GM19372 (cell line): Measurements from ENCODE around the gene DRC1.

Experiments
- ATAC-seq: cut with Tn5 transposase; IDR thresholded peaks from one replicate; pipeline ENCODE4 v1.9.1; 2021; ENCODE audit warnings: mild to moderate bottlenecking, low read depth, moderate library complexity; ENCODE audit not compliant: unreplicated experiment

DRC1 gene

DNA sequence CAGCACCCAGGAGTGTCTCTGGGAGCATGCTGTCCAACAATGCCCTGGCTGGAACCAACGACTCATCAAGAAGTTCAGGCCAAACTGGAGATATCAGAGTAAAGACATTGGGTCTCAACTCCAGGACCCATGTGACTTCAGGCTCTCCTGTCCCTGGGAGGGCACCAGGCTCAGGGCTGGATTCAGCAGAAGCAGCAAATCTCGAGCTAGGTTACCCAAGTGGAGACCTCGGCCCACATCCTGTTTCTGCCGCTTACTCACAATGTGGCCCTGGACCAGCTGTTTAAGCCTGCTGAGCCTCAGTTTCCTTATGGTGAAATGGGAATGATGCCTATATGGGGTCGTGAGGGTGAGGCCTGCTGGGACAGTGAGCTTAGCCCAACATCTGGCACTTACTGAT lies 85.5 kb downstream of the DRC1 start:
- ATAC-seq, result no peak

DNA sequence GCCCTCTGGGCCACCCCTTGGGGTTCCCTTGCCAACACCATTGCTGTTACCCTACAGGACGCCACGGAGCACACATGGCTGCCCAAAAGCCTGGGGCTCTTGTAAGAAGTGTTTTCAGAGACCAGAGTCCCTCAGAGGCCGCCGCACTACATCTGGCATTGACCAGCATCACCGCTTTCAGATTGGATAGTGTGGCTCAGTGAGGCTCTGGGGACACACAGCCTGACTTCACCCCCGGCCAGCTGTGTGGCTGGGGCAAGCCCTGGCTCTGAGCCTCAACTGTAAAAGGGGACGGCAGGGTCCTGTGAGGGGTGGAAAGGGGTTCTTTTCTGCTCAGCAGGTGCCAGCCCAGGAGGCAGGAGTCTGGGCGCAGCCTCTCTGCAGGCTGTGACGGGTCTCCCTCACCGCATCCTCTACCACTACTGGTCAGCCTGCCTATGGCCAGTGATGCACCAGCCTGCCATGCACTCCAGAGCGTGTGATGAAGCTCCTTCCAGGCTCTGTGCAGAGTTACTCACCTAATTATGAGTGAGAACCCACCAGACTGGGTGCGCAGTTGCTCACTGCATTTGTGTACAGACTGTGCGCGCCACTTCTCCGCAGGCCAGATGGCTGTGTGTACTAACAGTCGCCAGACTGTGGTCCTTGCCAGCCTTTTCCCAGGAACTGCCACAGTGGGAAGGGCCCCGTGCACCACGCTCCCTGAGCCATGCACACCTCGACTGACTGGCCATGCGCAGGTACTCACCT lies 86.9 kb downstream of the DRC1 start:
- ATAC-seq, result no peak

DNA sequence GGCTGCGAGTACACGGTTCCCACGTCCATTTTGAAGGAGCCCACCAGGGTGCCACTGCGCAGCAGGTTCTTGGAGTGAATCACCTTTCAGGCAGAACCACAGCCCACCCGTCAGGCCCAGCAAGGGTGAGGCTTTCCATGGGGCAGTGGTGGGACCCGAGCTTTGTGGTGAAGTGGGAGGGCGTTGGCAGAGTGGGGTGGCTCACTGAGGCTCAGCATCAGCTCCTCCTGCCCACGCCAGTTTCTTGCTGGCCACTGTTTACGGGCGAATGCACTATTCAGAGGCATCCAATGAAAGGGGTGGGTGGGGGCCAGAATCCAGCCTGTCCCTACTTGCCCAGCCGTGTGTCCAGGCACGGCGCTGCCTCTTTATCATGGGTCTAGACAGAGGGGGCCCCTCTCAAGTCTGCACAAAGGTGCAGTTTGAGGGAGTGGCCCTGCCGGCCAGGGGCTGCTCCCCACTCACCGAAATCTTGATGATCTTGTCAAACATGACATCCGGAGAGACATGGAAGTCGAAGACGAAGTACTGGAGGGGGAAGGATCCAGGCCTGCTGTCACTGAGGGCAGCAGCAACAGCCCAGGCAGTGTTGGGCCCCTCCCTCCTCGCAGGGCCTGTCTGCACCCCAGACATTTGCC lies 87.6 kb downstream of the DRC1 start:
- ATAC-seq, result no peak

DNA sequence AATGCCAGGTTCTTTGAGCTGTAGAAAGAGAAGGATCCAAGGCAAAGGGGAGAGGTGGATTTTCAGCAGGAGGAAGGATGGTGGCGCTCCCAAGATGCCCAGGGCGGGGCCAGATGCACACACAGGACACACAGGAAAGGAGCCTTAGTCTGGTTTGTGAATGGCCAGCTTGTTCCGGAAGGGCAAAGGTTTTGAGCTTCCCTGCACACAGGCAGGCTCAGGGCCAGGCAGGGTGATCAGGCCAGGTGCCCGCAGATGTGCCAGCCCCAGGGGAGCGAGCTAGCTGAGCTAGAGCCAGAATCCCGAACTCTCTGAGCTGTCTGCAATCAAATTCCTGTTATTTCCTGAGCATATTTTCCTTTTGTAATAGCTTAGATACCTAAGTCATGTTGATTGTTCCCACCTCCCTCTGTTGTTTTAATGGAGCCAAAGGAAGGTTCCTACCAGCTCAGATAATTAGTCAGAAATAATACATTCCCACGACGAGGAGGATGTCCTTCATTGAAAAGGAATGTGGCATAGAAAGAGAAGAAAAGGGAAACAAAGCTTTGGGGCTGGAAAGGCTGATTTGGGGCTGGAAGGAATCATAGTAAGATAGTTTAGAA lies 89.9 kb downstream of the DRC1 start:
- ATAC-seq, result no peak

DNA sequence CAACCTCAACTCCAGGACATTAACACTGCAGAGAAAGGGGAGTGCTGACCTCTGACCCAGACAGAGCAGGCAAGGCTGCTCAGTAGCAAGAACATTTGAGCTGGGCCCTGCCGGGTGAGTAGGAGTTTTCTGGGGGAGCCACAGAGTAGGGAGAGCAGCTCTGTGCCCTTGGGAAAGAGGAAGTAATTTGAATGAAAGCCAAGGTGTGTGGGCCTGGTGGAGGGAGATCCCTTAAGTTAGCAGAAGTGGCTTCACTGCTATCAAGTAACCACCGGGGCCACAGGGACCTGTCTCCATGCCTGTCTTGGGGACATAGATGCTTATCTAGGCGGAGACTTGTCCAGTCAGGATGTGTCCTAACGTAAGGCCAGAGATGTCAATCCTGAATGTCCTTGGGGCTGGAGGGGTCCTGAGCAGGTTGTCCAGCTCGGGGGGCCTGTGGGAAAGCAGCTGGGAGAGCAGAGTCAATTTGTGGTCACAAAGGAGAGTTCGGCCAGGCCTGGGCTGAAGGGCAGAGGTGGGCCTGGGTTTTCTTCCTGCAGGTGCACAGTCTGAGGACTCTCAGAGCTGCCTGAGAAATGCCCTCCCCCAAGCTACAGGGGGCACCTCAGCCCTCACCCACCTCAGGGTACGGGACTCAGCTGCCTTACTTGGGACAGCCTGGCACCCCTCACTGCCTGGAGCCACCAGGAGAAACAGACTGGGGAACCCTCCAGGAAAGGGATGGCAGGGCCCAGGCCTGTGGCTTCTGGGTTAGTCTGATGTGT lies 91.2 kb downstream of the DRC1 start:
- no peak for ATAC-seq

DNA sequence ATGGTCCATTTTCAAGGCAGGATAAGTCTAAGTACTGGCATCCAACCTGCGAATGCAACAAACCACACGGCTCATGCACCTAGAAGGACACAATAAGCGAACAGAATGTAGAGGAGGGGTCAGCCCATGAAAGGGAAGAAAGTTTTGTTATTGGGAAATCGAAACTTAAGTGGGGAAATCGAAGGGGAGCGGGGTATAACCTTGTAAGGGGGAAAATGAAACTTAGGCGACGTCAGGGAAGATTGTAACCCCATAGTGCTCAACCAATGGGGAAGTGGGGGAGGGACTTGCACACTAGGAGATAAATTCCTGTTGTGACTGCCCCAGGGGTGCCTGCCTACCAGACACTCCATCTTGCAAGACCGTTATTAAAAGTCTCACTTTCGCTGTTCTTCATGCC lies 91.8 kb downstream of the DRC1 start:
- ATAC-seq, result no peak

DNA sequence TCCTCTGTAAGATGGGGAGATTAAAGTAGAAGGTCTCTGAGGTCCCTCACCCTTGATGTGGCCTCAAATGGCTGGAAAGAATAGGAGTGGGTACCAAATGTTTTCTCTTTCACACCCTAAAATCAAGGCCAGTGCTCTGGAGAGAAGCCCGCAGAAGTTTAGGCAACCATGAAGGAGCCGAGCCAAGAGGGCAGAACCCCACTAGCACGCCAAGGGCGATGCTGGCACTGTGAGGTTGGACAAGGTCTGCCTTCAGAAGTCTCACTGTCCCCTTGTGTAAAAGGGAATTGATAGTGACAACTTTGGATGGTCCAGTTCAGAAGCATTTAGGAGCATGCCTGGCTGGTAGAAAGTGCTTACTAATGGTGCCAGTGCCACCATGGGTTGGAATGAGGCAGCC lies 92.5 kb downstream of the DRC1 start:
- no peak for ATAC-seq

DNA sequence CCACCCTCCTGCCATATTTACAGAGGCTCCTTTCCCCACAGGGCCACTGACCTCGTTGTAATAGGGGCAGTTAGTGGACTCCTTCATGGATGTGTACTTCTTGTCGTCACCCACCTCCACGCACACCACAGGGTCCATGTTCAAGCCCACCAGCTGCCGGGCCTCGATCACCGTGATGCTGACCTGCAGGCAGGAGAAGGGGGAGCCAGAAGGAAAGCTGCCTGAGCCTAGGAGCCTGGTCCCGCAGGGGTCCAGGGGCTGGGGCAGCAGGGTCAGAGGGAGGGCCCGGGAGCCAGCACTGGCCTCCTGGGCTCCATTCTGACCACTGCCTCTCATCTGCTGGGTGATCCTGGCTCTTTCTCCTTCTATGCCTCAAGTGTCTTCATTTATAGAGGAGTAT lies 93.2 kb downstream of the DRC1 start:
- no peak for ATAC-seq

DNA sequence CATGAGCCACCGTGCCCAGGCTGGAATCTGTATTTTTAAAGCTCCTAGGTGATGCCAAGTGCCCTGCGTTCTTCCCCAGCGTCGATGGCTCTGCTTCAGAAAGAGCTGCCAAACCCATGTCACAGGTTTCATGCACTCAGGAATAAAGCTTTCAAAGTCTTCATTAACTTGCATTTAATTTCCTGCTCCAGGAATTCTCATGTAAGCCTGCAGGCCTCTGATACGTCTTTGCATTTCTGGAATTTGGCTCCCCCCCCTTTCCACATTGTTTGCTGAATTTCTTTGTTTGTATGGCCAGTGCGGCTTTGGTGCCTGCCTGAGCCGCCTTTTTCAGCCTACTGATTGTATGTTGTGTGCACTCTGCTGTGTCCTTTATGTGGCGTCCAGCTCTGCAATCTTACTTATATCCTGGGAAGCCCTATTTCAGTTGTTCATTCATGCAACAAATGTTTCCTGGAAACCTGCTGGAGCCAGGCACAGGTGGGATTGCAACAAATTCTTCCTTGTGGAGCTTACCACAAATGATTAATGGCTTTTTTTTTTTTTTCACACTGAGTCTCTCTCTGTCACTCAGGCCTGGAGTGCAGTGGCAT lies 94.1 kb downstream of the DRC1 start:
- ATAC-seq, result no peak

DNA sequence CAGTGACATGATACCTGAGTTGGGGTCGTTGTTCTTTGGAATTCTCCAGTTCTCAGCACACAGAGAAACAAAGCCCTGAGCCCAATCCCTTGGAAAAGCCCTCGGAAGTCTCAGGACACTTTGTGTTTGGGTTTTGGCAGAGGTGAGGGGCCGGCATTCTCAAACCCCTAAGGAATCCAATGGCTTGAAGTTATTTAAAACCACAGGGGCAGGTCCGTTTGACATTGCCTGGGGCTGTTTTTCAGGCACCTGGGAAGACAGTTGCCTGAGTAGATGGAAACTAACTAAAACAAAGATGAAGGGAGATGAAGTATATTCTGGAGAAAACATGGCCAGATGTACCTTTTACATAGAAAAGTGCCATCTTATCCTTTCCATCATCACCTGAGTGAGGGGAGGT lies 98.7 kb downstream of the DRC1 start:
- no peak for ATAC-seq

DNA sequence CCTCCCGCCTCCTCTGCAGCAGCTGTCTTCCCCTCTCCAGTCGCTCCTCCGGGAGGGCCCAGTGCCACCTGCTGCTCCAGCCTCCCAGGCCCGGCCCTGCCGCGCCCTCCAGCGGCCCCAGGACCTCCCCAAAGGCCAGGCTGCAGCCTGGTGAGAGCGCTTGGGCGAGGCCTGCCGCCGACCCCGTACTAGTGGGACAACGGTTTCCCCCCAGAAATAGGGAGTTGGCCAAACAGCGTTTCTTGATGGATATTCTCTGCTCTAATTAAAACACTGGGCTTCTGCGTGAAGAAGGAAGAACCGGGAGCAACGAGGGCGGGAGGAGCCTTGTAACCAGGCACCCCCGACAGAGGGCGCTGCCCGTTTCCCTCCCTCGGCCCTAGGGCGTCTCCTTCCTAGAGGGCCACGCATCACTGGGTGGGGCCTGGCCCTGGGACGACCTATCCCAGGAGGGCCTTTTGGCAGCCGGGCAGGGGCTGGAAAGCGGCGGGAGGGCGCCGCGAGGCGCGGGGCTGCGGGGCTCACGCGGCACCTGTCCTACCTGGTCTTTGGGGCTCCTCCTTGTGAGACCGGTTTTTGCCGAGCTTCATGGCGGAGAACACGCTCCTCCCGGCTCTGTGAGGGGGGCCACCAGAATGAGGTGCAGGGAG lies 101.6 kb downstream of the DRC1 start:
- ATAC-seq, result peak; percentile 64

DNA sequence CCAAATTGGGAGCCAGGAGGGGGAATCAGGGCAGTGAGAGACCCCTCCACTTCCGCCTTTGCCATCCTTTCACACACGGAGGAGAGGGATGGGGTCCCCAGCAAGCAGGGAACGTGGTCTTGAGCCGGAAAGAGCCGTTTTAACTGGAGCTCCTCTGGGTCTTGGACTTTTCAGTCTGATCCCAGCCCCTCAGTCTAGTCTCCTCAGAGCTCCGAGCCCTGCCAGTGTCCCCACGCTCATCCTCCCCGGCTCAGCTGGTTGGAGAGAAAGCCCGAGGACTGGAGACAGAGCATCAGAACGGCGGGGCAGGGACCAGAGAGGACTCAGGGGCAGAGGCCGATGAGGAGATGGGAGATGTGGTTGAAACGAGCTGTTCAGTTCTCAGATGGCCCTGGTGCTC lies 102.3 kb downstream of the DRC1 start:
- no peak for ATAC-seq

DNA sequence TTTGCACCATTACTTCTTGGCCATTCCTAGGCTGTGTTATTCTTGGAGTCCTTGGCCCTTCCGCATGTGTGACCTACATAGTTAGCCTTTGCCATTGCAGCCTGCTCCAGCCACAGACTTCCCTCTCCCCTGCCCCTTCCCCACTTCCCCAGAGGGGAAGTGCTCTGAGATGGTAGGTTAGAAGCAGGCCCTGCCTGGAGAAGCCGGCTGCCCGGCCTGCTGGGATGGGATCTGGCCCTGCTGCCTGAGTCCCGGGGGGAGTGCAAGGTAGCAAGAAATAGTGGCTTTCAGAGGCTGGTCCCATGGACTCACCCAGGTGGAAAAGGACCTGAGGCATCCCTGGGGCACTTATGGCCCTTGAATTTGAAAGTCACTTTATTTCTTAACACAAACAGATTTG lies 104.6 kb downstream of the DRC1 start:
- no peak for ATAC-seq
